CD4-positive, alpha-beta T cell treated with Interleukin-6 for 4 hours (primary cell): Measurements from ENCODE around the gene DCAF7.

Source experiments
- DNase-seq: peaks from one replicate; pipeline ENCODE4 v3.0.0-alpha.2; 2020; ENCODE audit warnings: mixed read lengths

Gene DCAF7

GRCh38 chr17:63634163-63634562, 83.9 kb downstream of the DCAF7 start:
- no peak for DNase-seq

GRCh38 chr17:63634816-63635215, 84.5 kb downstream of the DCAF7 start:
- no peak for DNase-seq

- DNase-seq, result no peak
Measured at GRCh38 chr17:63635290-63635689, 85.0 kb downstream of the DCAF7 start.

GRCh38 chr17:63635787-63636186, 85.5 kb downstream of the DCAF7 start:
- DNase-seq, result no peak

- DNase-seq, result no peak
Measured at GRCh38 chr17:63639125-63639524, 88.8 kb downstream of the DCAF7 start.

- DNase-seq, result no peak
Measured at GRCh38 chr17:63640038-63640437, 89.8 kb downstream of the DCAF7 start.

GRCh38 chr17:63641692-63642448, 91.6 kb downstream of the DCAF7 start:
- no peak for DNase-seq
